MG63 (cell line): Measurements from ENCODE around the gene GYPC. TPM values are rescaled to one million over a fixed set of nuclear protein-coding genes. Genes with fewer than 3 reads are reported as not detected.

Experiments
- DNase-seq: peaks from one replicate; pipeline ENCODE4 v3.0.0-alpha.2; 2020
- H3K27me3 ChIP-seq: fragments of 250-450 bp; sonication (Bioruptor Pico); 2 replicates; pipeline ENCODE4 v1.5.1; 2020; ENCODE audit warnings: mild to moderate bottlenecking, moderate library complexity
- H3K36me3 ChIP-seq: fragments of 250-450 bp; sonication (Bioruptor Pico); 2 replicates; pipeline ENCODE4 v1.5.1; 2020; ENCODE audit warnings: mild to moderate bottlenecking, moderate library complexity
- H3K4me3 ChIP-seq: fragments of 250-450 bp; sonication (Bioruptor Pico); 2 replicates; pipeline ENCODE4 v1.5.1; 2020; ENCODE audit warnings: mild to moderate bottlenecking, moderate library complexity
- H3K9me3 ChIP-seq: fragments of 250-450 bp; sonication (Bioruptor Pico); 2 replicates; pipeline ENCODE4 v1.5.1; 2020; ENCODE audit warnings: mild to moderate bottlenecking, moderate library complexity
- total RNA-seq: library from RNA; depleted of rRNA; stranded (reverse); fragments of >200 nt; shearing (Covaris generic); gene quantifications from 2 replicates; pipeline ENCODE4 v1.2.3, GENCODE V29; 2014; ENCODE audit warnings: low replicate concordance; rRNA removed

GYPC gene
- total RNA-seq, 1 experiment from 2014 or later = 118 TPM

- peaks cover 3% of the 10 kb centered on the region; the same call in 1 of the 2 replicates for H3K9me3 ChIP-seq
- DNase-seq = no peak
- H3K27me3 ChIP-seq = no peaks in the 10 kb centered on the region
- no peak overlapping the region for H3K4me3 ChIP-seq
- H3K36me3 ChIP-seq = no peaks in the 10 kb centered on the region
Measured at GRCh38 chr2:126722546-126722945, 66.6 kb downstream of the GYPC start.

GRCh38 chr2:126723281-126723815 is 67.4 kb downstream of the GYPC start:
- Histone ChIP-seq H3K27me3 (no peaks in the 10 kb centered on the region), H3K4me3 (no peak overlapping the region), H3K36me3 (no peaks in the 10 kb centered on the region), H3K9me3 (peaks cover 3% of the 10 kb centered on the region; the same call in 1 of the 2 replicates)
- no peak for DNase-seq

- DNase-seq = no peak
- H3K27me3 ChIP-seq = no peaks in the 10 kb centered on the region
- no peaks in the 10 kb centered on the region for H3K36me3 ChIP-seq
- H3K9me3 ChIP-seq = peaks cover 3% of the 10 kb centered on the region; the same call in 1 of the 2 replicates
- H3K4me3 ChIP-seq = no peak overlapping the region
Measured at GRCh38 chr2:126725580-126725979, 69.6 kb downstream of the GYPC start.

- H3K9me3 ChIP-seq = peaks cover under 1% of the 10 kb centered on the region; the same call in 1 of the 2 replicates
- no peak for DNase-seq
- H3K36me3 ChIP-seq = no peaks in the 10 kb centered on the region
- H3K4me3 ChIP-seq = no peak overlapping the region
- H3K27me3 ChIP-seq = no peaks in the 10 kb centered on the region
Measured at GRCh38 chr2:126729896-126730295, 73.9 kb downstream of the GYPC start.

- Histone ChIP-seq H3K27me3 (no peaks in the 10 kb centered on the region), H3K9me3 (no peaks in the 10 kb centered on the region; the same call in 1 of the 2 replicates), H3K4me3 (no peak overlapping the region), H3K36me3 (no peaks in the 10 kb centered on the region)
- no peak for DNase-seq
Measured at GRCh38 chr2:126730655-126731054, 74.7 kb downstream of the GYPC start.

- Histone ChIP-seq H3K9me3 (no peaks in the 10 kb centered on the region; the same call in 1 of the 2 replicates), H3K27me3 (no peaks in the 10 kb centered on the region), H3K36me3 (no peaks in the 10 kb centered on the region), H3K4me3 (no peak overlapping the region)
- DNase-seq = no peak
Measured at GRCh38 chr2:126731353-126731752, 75.4 kb downstream of the GYPC start.

GRCh38 chr2:126732682-126733245 is 76.8 kb downstream of the GYPC start:
- Histone ChIP-seq H3K36me3 (no peaks in the 10 kb centered on the region), H3K9me3 (no peaks in the 10 kb centered on the region; the same call in 1 of the 2 replicates), H3K27me3 (no peaks in the 10 kb centered on the region), H3K4me3 (no peak overlapping the region)
- DNase-seq = no peak

- Histone ChIP-seq H3K9me3 (no peaks in the 10 kb centered on the region), H3K4me3 (no peak overlapping the region), H3K36me3 (no peaks in the 10 kb centered on the region), H3K27me3 (no peaks in the 10 kb centered on the region)
- no peak for DNase-seq
Measured at GRCh38 chr2:126733795-126734194, 77.8 kb downstream of the GYPC start.

GRCh38 chr2:126736133-126736874 is 80.3 kb downstream of the GYPC start:
- H3K4me3 ChIP-seq = no peak overlapping the region
- H3K27me3 ChIP-seq = no peaks in the 10 kb centered on the region
- no peaks in the 10 kb centered on the region for H3K9me3 ChIP-seq
- H3K36me3 ChIP-seq = no peaks in the 10 kb centered on the region
- DNase-seq = no peak

GRCh38 chr2:126739141-126739540 is 83.2 kb downstream of the GYPC start:
- no peak for DNase-seq

GRCh38 chr2:126744640-126745039 is 88.7 kb downstream of the GYPC start:
- no peak for DNase-seq
- no peaks in the 10 kb centered on the region for H3K27me3 ChIP-seq

More at GRCh38 chr2:126739141-126739540, 83.2 kb downstream of the GYPC start:
- Histone ChIP-seq H3K9me3 (no peaks in the 10 kb centered on the region), H3K27me3 (no peaks in the 10 kb centered on the region), H3K4me3 (no peak overlapping the region), H3K36me3 (no peaks in the 10 kb centered on the region)

More at GRCh38 chr2:126744640-126745039, 88.7 kb downstream of the GYPC start:
- no peaks in the 10 kb centered on the region for H3K9me3 ChIP-seq
- H3K36me3 ChIP-seq = no peaks in the 10 kb centered on the region
- no peak overlapping the region for H3K4me3 ChIP-seq

Other genes starting within 250 kb of the GYPC start
- not detected in 2 replicates for gene TEX51, start 242.7 kb downstream of the GYPC start, total RNA-seq